Retina (tissue), 1 donor: Measurements from ENCODE around the gene PRDM5.
A peak's percentile ranks its signal among the peaks of the same experiment; 100 is the strongest.

Source experiments
- DNase-seq: peaks from one replicate; pipeline ENCODE4 v3.0.0-alpha.2; 2016

PRDM5 gene

GRCh38 chr4:120815361-120815760, 107.2 kb downstream of the PRDM5 start:
- DNase-seq = no peak

- no peak for DNase-seq
These were observed 107.6 kb downstream of the PRDM5 start for GRCh38 chr4:120814886-120815285.

- DNase-seq = no peak
These were observed 110.3 kb downstream of the PRDM5 start for GRCh38 chr4:120812216-120812615.

- no peak for DNase-seq
These were observed 113.0 kb downstream of the PRDM5 start for GRCh38 chr4:120809518-120809917.

- DNase-seq = no peak
These were observed 113.9 kb downstream of the PRDM5 start for GRCh38 chr4:120808475-120809141.

- no peak for DNase-seq
These were observed 121.3 kb downstream of the PRDM5 start for GRCh38 chr4:120801137-120801758.

- no peak for DNase-seq
These were observed 124.0 kb downstream of the PRDM5 start for GRCh38 chr4:120798570-120798969.

- DNase-seq = no peak
These were observed 126.3 kb downstream of the PRDM5 start for GRCh38 chr4:120796271-120796670.

GRCh38 chr4:120785202-120785601, 137.3 kb downstream of the PRDM5 start:
- no peak for DNase-seq

- DNase-seq = no peak
These were observed 145.1 kb downstream of the PRDM5 start for GRCh38 chr4:120777459-120777858.

GRCh38 chr4:120775431-120775830, 147.1 kb downstream of the PRDM5 start:
- DNase-seq = no peak

- no peak for DNase-seq
These were observed 148.9 kb downstream of the PRDM5 start for GRCh38 chr4:120773641-120774040.

- DNase-seq = no peak
These were observed 150.6 kb downstream of the PRDM5 start for GRCh38 chr4:120771907-120772306.

GRCh38 chr4:120770897-120771296, 151.6 kb downstream of the PRDM5 start:
- no peak for DNase-seq

- no peak for DNase-seq
These were observed 153.3 kb downstream of the PRDM5 start for GRCh38 chr4:120769227-120769626.

GRCh38 chr4:120765260-120765680, 157.3 kb downstream of the PRDM5 start:
- no peak for DNase-seq

GRCh38 chr4:120763650-120764049, 158.9 kb downstream of the PRDM5 start:
- no peak for DNase-seq

- no peak for DNase-seq
These were observed 161.5 kb downstream of the PRDM5 start for GRCh38 chr4:120761070-120761469.

GRCh38 chr4:120760047-120760446, 162.5 kb downstream of the PRDM5 start:
- DNase-seq = no peak

GRCh38 chr4:120755864-120756263, 166.7 kb downstream of the PRDM5 start:
- DNase-seq = no peak

- no peak for DNase-seq
These were observed 167.9 kb downstream of the PRDM5 start for GRCh38 chr4:120754590-120754989.

GRCh38 chr4:120753854-120754253, 168.7 kb downstream of the PRDM5 start:
- DNase-seq = peak; percentile 15

GRCh38 chr4:120750152-120750525, 172.4 kb downstream of the PRDM5 start:
- DNase-seq = no peak

GRCh38 chr4:120749445-120750151, 172.9 kb downstream of the PRDM5 start:
- no peak for DNase-seq
